IPS-18a (cell line): ENCODE data around the gene ACYP2.
A peak's percentile ranks its signal among the peaks of the same experiment; 100 is the strongest.
"Not testable (repeated sequence)": the region's sequence is repeated elsewhere in the genome, so short reads cannot be mapped to it uniquely, and the experiment has no call there.

Experiments used
- H3K27ac ChIP-seq: one replicate; pipeline ENCODE4 v1.5.1; 2013; ENCODE audit warnings: low read length
- H3K27me3 ChIP-seq: one replicate; pipeline ENCODE4 v1.6.1; 2013; ENCODE audit warnings: mild to moderate bottlenecking, low read length; ENCODE audit not compliant: control insufficient read depth, insufficient read depth
- H3K36me3 ChIP-seq: one replicate; pipeline ENCODE4 v1.6.1; 2013; ENCODE audit warnings: low read depth, low read length; ENCODE audit not compliant: control insufficient read depth
- H3K4me1 ChIP-seq: one replicate; pipeline ENCODE4 v1.6.1; 2013; ENCODE audit warnings: low read depth, low read length; ENCODE audit not compliant: control insufficient read depth
- H3K4me3 ChIP-seq: one replicate; pipeline ENCODE4 v1.5.1; 2013; ENCODE audit warnings: low read length
- H3K9ac ChIP-seq: one replicate; pipeline ENCODE4 v1.6.1; 2013; ENCODE audit warnings: mild to moderate bottlenecking, low read length, moderate library complexity
- H3K9me3 ChIP-seq: one replicate; pipeline ENCODE4 v1.6.1; 2013; ENCODE audit warnings: low read depth, low read length; ENCODE audit not compliant: control insufficient read depth

The ACYP2 gene

DNA sequence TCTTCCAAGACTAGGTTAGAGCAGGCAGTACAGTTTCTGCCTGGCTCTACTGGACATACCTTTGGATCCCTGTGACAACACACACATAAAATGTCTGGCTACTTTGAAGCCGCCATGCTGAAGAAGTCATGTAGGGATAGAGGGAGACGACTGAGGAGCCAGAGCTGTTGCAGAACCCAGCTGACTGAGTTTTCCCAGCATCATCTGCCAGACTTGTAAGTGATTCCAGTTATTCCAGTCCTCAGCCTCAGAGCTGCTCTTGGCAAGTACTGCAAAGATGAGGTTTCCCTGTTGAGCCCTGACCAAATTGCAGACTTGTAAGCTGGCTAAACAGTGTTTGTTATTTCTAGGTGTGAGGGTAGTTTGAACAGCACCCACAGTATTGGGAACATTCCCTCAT is 172.1 kb downstream of the ACYP2 start:
- Histone ChIP-seq H3K27ac (no peak overlapping the region), H3K4me3 (no peak overlapping the region), H3K27me3 (peaks cover 60% of the 10 kb centered on the region), H3K4me1 (peaks cover 26% of the 10 kb centered on the region), H3K9me3 (no peaks in the 10 kb centered on the region), H3K9ac (no peak overlapping the region), H3K36me3 (no peaks in the 10 kb centered on the region)

DNA sequence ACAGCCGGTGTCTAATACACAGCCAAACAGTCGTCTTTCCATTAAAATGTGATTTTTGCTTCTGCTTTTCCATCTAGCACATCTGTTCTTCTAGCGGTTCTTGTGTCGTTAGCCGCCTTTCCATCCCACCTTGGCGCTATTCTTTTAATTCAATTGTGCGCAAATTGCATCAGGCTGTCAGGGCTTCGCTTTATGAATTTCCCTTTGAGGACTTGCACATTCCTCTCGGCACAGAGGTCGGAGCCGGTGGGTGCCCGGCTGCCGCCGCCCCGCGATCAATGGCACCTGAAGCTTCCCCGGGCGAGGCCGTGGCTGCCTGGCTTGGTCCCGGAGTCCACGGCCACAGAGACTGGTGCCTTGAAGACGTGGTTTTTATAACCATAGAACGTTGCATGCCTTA is 174.5 kb downstream of the ACYP2 start:
- peaks cover 26% of the 10 kb centered on the region for H3K4me1 ChIP-seq
- peak overlapping the region; percentile 38 for H3K4me3 ChIP-seq

DNA sequence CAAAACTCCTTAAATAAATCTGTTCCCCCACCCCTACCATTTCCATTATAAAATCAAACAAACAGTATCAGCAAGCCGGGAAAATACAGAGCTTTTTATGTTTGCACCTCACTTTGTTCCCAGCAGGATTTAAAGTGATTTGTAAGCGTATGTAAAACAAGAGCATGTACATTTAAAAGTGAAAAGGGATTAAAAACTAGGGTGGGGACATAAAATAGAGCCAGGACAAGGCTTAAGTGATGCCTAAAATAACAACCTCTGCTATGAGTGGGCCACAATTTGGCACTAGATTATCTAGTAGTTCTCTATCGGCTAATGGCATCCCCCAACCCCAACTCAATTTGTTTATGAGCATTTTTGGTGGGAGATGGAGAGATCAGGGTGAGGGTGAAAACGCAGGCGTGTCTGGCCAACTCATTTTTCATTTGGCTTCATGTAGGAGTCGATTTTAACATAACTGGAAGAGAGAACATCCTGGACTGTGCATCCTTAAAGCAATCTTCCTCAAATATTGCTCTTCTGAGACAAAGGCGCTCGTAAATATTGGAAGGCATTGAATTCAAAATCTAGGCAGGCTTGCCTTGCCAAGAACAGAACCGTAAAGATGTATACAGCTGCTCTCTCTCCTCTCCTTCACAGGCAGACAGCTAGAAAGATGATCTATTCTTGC is 175.1 kb downstream of the ACYP2 start:
- Histone ChIP-seq H3K9ac (no peak overlapping the region), H3K4me1 (peaks cover 26% of the 10 kb centered on the region), H3K27me3 (peaks cover 64% of the 10 kb centered on the region), H3K4me3 (peak overlapping the region; percentile 38), H3K27ac (no peak overlapping the region), H3K36me3 (no peaks in the 10 kb centered on the region), H3K9me3 (no peaks in the 10 kb centered on the region)

More for the DNA sequence above, 174.5 kb downstream of the ACYP2 start:
- H3K9ac ChIP-seq: no peak overlapping the region
- no peaks in the 10 kb centered on the region for H3K9me3 ChIP-seq
- no peaks in the 10 kb centered on the region for H3K36me3 ChIP-seq
- H3K27ac ChIP-seq: no peak overlapping the region
- H3K27me3 ChIP-seq: peaks cover 64% of the 10 kb centered on the region

DNA sequence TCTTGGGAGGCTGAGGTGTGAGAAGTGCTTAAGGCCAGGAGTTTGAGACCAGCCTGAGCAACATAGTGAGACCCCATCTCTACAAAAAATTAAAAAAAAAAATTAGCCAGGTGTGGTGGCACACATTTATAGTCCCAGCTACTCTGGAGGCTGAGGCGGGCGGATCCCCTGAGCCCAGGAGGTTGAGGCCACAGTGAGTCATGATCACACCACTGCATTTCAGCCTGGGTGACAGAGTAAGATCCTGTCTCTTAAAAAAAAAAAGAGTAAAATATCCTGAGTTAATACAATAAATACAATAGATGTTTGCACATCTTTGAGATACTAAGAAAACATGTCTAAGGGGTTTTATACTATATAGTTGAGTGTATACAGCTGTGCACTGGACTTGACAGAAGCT is 179.2 kb downstream of the ACYP2 start:
- H3K4me3 ChIP-seq, H3K27ac ChIP-seq, H3K36me3 ChIP-seq, H3K9ac ChIP-seq, H3K4me1 ChIP-seq, H3K9me3 ChIP-seq: not testable (repeated sequence)
- H3K27me3 ChIP-seq: peaks cover 33% of the 10 kb centered on the region

DNA sequence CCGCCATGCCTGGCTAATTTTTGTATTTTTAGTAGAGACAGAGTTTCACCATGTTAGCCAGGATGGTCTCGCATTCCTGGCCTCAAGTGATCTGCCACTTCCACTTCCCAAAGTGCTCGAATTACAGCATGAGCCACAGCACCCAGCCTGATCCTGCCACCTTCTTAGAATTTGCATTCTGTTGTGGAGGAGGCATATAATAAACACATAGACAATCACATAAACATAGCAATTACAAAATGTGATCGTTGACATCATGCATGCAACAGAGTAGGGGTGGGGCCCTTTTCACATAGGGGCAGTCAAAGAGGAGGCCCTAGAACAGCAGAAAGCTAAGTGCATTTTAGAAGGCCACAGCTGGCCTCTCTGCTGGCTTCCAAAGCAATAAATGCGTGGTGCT is 180.5 kb downstream of the ACYP2 start:
- Histone ChIP-seq H3K9me3 (no peaks in the 10 kb centered on the region), H3K4me3 (no peak overlapping the region), H3K27ac (no peak overlapping the region), H3K9ac (no peak overlapping the region), H3K4me1 (no peaks in the 10 kb centered on the region), H3K36me3 (no peaks in the 10 kb centered on the region), H3K27me3 (peaks cover 21% of the 10 kb centered on the region)

DNA sequence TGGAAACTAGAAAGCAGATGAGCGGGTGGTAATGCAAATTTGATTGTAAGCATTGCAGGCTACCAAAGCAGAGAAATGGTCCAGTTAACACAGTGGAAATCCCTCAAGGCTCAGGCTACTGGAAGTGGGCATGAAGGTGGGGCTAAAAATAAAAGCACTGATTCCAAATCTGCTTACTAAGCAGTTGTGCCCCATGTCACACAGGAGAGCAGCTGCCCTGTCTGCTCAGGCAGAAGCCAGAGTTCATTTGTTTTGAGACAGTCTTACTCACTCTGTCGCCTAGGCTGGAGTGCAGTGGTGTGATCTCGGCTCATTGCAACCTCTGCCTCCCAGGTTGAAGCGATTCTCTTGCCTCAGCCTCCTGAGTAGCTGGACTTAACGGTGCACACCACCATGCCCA is 183.1 kb downstream of the ACYP2 start:
- Histone ChIP-seq H3K9me3 (no peaks in the 10 kb centered on the region), H3K27me3 (no peaks in the 10 kb centered on the region), H3K27ac (no peak overlapping the region), H3K9ac (no peak overlapping the region), H3K36me3 (no peaks in the 10 kb centered on the region), H3K4me1 (no peaks in the 10 kb centered on the region), H3K4me3 (no peak overlapping the region)

DNA sequence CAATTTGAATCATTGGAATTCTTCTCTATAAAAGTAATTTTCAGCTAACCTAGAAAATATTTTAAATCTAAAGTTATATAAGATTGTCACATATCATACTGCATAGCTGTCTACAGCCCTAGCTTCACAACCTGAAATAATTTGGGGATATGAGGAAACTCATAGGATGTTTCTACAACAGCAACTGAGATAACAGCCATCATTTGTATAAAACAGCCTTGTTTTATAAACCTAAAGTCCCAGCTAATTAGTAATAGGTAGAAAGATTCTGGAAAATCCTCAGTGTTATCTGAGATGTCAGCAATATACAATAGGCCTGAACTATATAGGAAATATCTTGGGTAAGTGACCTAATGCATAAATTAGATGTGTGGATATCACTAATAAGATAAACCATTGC is 188.2 kb downstream of the ACYP2 start:
- Histone ChIP-seq H3K27ac (no peak overlapping the region), H3K27me3 (no peaks in the 10 kb centered on the region)

DNA sequence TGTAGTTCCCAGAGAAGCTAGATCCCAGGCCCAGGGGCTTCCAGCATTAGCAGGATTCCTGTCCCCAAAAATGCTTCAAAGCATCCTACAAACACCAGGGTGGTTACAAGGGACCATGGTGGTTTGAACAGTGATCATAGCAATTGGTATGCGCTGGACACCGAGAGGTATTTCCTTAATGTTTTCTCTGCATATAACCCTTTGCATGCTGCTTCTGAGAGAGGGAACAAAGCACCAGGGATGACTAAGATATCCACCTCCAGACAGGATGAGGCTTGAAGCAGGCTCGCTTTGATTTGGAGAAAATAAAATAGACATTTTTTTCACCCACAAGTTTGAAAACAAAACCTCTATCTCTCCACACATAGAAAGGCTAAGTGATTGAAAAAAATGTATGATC is 191.1 kb downstream of the ACYP2 start:
- Histone ChIP-seq H3K4me3 (no peak overlapping the region), H3K9ac (no peak overlapping the region), H3K27ac (no peak overlapping the region), H3K4me1 (no peaks in the 10 kb centered on the region), H3K27me3 (no peaks in the 10 kb centered on the region), H3K36me3 (no peaks in the 10 kb centered on the region), H3K9me3 (no peaks in the 10 kb centered on the region)

More for the DNA sequence above, 188.2 kb downstream of the ACYP2 start:
- no peaks in the 10 kb centered on the region for H3K9me3 ChIP-seq
- H3K36me3 ChIP-seq: no peaks in the 10 kb centered on the region
- no peak overlapping the region for H3K9ac ChIP-seq
- H3K4me1 ChIP-seq: no peaks in the 10 kb centered on the region
- H3K4me3 ChIP-seq: no peak overlapping the region

DNA sequence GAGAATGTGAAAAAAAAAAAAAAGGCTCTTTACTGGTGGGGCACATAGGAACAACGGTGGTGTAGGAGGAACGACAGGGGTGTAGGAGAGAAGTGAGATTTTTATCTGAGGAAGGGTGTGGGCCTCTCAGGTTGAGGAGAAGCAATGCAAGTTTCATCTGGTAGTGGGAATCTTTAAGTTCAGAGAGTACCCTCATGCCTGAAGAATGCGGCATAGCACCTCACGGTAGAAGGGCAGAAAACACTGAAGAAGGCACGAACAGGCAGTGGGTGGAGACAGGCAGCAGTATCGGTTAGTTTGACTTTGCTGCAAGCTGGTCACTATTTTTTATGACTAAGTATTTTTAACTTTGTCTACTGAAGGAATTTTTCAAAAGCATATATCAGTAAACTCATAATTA is 192.8 kb downstream of the ACYP2 start:
- Histone ChIP-seq H3K9ac (no peak overlapping the region), H3K36me3 (no peaks in the 10 kb centered on the region), H3K9me3 (no peaks in the 10 kb centered on the region), H3K4me1 (no peaks in the 10 kb centered on the region), H3K4me3 (no peak overlapping the region), H3K27me3 (no peaks in the 10 kb centered on the region), H3K27ac (no peak overlapping the region)

DNA sequence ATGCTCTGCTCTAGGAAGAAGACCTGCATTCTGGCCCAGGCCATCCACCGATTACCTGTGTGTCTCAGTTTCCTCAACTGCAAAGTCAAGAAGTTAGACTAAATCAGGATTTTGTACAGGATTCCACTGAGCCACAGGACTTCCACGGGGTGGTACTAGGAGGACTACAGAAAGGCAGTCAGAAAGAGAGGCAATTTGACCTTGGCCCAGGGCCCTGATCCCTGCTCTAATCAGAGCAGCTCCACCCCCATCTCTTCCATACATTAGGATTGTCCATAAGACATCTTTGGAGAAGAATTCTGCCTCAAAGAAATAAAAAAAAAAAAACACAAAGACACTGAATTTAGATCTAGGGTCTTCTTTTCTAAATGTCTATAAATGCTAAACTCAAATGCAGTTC is 193.4 kb downstream of the ACYP2 start:
- Histone ChIP-seq H3K9ac (no peak overlapping the region), H3K4me1 (no peaks in the 10 kb centered on the region), H3K27ac (no peak overlapping the region), H3K9me3 (no peaks in the 10 kb centered on the region), H3K27me3 (no peaks in the 10 kb centered on the region), H3K4me3 (no peak overlapping the region), H3K36me3 (no peaks in the 10 kb centered on the region)

DNA sequence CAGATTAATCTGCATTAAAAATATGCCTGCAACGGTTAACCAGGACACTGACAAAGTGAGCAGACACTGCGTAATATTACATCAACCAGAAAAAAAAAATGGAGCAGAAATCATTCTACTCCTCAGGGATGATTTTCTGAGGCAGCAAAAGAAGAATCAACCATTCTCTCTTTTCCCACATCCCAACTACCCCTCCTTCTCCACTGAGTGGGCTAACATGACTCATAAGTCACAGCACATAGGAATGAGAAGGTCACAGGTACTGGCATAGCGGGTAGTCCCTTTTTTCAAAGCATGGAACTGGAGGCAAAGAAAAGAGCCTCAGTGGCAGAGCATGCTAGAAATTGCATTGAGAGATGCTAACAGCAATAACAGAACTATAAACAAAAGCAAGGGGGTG is 194.9 kb downstream of the ACYP2 start:
- H3K27ac ChIP-seq: no peak overlapping the region
- H3K9me3 ChIP-seq: no peaks in the 10 kb centered on the region
- H3K4me1 ChIP-seq: no peaks in the 10 kb centered on the region
- no peaks in the 10 kb centered on the region for H3K27me3 ChIP-seq
- no peaks in the 10 kb centered on the region for H3K36me3 ChIP-seq
- H3K4me3 ChIP-seq: no peak overlapping the region
- H3K9ac ChIP-seq: no peak overlapping the region

DNA sequence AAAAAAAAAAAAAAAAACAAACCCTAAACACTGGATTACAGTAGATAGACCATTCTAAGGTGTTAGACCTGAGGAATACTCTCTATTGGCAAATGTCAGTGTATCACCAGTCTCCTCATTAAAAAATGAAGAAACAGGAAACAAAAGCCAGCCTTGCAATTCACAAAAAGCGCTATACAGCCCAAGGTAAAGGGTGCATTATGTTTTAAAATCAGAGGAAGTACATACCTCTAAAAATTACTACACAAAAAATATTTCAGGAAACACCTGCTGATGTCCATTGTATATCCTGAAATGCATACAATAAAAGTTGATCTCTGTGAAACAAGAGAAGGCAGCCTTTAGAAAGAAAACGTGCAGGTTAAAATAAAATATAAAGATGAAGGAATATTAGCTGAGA is 195.5 kb downstream of the ACYP2 start:
- H3K9me3 ChIP-seq: no peaks in the 10 kb centered on the region
- no peaks in the 10 kb centered on the region for H3K27me3 ChIP-seq
- no peaks in the 10 kb centered on the region for H3K4me1 ChIP-seq
- H3K4me3 ChIP-seq: no peak overlapping the region
- H3K27ac ChIP-seq: no peak overlapping the region
- no peaks in the 10 kb centered on the region for H3K36me3 ChIP-seq
- H3K9ac ChIP-seq: no peak overlapping the region
